ENCODE results near the gene PRCD.
"Not testable (repeated sequence)": the region's sequence is repeated elsewhere in the genome, so short reads cannot be mapped to it uniquely, and the experiment has no call there.

The PRCD gene

DNA sequence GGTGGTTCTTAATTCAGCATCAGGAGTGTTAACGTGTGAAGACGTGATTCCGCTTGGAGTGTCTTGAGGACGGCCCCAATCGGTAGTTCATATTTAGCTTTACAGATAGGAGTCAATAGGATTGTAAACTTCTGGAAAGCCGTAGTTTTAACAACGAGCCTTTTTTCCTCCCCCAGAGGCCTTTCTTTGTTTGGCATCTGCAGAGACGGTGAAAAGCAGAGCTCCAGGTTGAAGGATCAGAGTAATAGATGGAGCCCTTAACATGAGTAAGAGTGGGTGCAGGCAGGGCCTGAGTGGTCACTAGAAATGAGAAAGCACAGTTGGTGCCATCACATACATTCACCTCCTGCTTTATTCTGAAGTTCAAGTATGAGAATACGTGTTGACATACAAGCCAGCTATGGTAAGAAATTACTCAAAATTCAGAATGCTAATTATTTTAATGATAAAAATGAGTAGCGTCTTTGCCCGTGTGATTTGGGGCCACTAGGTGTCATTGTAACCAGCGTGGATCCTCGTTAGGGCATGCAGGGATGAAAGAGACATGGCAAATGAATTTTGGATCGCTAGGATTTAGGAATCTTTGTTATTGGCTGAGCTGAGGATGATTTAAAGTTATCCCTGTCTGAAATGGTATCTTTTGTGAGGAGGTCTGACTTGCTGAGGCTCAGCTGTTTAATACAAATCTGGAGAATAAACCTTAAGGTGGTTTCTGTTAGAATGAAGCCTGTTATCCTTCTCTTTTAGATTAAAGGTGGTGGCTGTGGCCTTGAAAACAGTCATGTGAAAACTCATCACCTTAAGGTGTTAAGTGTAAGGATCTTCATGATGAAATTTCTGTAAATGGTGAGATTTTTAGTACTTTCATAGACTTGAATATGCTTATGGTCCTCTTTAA, 18.6 kb downstream of the PRCD start:
- no peak for DNase-seq

DNA sequence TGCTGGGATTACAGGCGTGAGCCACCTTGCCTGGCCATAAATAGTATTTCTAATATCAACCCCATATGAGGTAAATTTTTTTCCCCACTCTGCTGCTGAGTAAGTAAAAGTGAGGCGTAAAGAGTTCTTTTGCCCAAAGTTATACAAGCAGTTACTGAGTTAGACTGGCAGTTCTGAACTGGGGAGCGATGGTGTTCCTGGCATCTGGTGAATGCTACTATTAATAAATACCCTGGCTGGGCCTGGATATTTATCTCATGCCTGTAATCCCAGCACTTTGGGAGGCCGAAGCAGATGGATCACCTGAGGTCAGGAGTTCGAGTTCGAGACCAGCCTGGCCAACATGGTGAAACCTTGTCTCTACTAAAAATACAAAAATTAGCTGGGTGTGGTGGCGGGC, 19.6 kb downstream of the PRCD start:
- not testable (repeated sequence) for DNase-seq

DNA sequence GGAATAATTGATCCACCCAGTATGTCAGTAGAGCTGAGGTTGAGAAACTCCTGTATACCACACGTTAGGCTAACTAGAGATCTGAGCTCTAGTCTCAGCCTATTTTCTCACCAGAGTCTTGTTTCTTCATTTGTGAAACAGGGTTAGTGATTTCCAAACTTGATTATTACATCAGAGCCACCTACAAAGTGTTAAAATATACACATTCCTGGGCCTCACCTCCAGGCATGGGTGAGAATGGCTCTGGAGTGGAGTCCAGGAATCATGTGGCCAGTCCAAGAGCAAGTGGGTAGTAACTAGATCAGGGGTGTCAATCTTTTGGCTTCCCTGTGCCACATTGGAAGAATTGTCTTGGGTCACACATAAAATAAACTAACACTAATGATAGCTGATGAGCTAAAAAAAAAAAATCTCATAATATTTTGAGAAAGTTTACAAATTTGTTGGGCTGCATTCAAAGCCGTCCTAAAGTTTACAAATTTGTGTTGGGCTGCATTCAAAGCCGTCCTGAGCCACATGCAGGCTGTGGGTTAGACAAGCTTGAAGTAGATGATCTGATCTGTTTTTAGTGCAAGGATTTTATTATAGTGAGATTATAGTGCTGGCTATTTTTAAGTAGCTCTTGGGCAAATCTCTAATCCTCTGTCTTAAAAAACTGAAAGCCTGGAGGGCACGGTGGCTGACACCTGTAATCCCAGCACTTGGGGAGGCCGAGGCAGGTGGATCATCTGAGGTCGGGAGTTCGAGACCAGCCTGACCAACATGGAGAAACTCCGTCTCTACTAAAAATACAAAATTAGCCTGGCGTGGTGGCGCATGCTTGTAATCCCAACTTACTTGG, 20.4 kb downstream of the PRCD start:
- no peak for DNase-seq

DNA sequence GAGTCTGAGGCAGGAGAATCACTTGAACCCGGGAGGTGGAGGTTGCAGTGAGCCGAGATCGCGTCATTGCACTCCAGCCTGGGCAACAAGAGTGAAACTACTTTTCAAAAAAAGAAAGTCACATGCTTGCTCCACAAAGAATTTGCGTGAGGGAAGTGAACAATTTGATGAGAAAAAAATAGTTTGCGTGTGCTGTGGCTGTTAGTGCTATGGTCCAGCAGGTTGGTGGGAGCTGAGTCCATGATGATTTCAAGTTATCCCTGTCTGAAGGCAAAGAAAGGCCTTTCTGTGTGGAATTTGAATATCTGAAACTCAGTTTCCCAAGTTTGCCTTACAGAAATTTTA, 21.0 kb downstream of the PRCD start:
- DNase-seq: no peak

DNA sequence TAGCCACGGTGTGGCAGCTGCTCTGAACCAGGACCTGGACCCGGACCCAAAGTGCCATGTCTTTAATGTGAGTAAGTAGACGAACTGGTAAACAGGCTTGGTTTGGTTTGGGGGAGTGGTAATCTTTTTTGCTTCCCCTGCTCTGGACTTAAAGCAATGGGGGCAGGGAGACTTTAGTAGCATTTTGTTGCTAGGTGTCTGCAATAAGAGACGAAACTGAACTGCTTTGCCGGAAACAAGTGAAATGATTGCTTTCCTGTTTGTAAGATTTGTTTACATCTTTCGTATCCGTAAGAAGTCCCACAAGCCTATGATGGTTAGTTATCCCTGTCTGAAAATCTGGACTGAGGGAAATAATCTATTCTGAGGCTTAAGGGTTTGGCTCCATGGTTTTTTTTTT, 21.5 kb downstream of the PRCD start:
- no peak for DNase-seq

DNA sequence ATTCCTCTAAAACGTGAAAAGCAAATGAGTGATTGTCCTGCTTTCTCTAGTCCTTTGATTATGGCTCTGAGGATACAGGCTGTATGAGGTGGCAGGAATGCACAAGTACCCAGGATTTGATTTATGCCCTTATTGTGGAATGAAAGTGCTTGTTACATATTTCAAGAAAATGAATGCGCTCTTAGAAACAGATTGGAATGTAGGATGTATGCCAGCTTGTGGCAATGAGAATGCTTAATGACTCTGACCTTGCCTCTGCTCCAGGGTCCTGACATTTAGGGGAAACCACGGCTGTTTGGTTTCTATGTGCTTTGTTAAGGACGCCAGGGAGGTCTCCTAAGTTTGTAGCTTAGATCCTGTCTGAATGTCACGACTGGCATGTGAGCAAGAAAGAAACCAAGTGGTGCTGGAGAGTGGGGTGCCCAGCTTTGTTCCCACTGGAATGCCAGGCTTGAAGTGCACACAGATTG, 22.0 kb downstream of the PRCD start:
- no peak for DNase-seq

DNA sequence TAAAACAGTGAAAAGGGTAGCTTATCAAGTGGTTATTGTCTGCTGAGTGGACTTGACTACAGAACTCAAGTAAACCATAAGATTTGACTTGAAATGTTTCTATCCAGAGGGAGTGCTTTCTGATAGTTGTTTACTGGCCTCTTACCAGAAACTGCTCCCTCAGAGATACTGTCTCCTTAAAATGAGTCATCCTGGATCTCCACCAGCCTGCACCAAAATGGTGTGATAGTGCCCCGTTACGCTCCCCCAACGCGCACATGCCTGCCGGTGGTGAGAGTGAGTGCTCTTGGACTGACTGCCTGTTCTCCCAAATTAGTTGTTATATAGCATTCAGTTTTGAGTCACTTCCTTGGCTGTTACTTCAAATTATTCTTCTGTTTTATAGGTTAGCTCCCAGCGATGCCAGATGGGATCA, 22.9 kb downstream of the PRCD start:
- DNase-seq: no peak

DNA sequence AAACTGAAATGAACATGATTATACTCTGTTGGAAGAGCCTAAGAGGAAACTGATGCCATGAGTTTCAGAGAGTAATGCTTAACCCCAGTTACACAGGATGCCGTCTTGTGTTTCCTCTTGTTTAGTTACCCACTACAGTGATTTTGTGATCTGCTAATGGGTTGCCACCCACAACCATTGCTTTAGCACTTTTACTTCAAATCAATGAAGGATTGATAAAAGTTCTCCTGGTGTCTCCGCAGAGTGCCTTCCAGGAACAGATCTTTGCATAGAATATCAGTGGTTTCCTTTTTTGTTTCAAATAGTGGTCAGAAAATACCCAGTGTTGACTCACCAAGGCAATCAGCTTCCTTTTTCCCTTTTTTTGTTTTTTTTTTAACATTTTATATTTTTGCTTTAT, 23.5 kb downstream of the PRCD start:
- DNase-seq: not testable (repeated sequence)

DNA sequence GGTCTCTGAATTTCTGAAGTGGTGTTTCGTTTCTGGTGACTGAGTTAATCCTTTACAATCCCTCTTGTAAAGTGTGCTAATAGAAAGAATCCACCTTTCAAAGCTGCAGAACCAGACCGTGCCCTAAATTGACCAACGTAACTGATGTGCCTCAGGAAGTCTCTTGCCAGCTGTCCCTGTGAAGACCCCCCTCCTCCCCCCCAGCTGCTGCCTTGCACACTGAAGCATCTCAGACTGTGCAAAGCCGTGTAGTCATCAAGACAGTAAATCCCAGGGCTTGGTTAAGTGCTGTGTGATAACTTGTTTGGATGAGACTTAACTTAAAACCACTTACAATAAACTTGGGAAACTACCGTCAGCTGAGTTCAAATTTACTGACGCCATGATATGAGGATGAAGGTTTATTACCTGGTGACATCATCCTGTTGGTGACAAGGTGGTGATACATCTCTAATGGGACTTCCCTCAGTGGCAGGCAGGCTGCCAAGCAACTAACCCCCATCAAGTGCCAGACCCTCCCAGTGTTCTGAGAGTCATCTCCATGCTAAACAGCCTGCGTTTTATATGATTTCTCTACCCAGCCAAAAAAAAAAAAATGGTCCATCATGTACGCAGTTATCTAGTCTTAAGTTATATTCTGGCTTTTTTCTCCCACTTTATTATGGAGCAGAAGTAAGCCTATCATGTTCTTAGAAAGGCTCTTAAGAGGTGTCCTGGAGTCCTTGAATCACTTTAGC, 25.3 kb downstream of the PRCD start:
- not testable (repeated sequence) for DNase-seq

DNA sequence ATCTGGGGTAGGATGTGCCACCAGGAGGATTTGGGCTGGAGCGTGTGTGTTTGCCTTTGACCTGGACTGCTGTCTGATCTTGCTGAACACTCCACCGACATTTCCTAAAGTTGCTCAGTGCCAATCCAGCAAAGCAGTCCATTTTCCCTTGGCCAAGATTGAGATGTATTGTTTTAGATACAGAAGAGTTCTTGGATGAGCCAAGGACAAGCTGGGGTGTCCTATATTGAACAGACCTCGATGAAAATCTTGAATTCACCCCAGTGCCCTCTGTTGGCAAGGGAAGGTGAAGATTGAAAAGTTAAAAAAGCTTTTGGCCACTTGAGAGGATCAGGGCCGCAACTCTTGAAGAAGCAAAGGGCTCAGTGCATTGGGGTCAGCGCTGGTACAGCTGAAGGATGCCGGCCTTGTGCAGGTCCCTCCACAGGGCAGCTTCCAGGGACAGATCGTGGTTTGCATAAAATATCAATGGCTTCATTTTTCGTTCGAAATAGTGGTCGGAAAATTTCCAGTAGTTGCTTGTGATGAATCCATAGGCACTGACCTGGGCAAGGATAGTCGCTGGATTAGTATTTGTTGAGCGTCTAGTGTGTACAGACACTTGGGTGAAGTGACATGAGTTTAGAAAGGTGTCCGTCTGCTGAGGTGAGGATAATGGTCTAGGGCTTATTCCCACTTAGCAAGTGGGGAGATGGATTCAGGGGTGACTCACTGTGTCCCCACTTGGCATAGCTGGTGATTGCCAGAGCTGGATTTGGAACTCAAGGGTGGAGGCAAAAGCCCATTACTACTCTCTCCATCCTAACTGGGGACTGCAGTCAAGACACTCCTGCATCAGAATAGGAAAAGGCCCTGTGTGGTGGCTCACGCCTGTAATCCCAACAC, 26.1 kb downstream of the PRCD start:
- DNase-seq: no peak

DNA sequence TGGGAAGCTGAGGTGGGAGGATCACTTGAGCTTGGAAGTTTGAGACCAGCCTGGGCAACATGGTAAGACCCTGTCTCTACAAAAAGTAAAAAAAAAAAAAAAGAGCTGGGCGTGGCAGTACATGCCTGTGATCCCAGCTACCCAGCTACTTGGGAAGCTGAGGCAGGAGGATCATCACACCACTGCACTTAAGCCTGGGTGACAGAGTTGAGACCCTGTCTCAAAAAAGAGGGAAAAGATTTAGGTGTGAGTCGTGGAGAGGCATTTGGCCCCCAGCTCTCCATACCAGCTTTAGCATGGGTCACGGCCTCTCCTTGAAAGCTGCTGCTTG, 26.7 kb downstream of the PRCD start:
- no peak for DNase-seq

DNA sequence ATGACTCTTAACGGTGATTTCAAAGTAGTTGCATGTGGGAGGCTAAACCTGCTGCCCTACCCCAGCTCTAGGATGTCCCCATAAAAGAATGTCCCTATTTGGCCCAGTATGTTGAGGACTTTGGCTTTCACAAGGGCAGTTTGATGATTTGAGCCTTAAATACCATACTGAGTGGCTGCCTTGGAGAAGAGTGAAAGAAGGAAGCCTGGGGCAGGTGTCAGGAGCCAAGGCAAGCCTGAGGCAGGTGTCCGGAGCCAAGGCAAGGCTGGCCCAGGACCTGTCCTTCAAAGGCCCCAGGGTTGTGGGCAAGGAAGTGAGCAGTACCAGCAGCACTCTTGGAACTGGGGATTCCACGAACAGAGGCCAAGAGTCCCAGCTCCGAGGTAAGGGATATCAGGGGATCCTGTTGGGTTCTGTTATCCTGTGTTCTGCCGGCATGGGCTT, 27.2 kb downstream of the PRCD start:
- no peak for DNase-seq

DNA sequence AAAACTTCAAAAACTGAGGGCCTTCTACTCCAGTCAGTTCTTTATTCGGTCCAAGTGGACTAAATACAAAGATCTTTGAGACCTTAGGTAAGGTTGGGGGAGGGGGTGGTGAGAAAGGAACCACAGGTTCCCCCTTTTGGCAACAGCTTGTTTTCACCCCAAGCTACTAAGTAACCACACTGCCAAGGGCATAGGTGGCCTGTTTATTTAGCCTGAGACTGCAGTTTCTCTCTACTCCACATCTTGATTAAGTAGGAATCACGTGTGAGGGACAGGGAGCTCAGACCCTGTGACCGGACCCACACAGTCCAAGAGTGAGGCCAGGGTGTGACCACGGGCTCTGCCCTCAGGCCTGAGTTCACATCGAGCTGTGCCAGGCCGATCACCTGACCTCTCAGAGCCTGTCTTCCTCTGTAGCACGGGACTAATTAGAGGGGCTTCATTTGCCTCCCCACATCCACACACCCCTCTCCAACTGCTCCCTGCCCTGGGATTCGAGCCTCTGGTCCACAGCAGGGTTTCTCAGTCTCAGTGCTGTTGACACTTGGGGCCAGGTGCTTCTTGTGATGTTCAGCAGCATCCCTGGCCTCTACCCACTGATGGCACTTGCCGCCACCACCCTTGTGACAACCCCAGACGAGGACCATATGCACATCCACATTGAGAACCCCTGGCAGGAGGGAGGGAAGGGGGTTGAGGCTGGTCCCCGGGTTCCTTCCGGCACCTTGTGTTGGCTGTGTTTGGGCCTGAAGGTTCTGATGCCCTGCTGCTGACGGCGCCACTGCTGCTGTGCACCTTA, 28.0 kb downstream of the PRCD start:
- no peak for DNase-seq

DNA sequence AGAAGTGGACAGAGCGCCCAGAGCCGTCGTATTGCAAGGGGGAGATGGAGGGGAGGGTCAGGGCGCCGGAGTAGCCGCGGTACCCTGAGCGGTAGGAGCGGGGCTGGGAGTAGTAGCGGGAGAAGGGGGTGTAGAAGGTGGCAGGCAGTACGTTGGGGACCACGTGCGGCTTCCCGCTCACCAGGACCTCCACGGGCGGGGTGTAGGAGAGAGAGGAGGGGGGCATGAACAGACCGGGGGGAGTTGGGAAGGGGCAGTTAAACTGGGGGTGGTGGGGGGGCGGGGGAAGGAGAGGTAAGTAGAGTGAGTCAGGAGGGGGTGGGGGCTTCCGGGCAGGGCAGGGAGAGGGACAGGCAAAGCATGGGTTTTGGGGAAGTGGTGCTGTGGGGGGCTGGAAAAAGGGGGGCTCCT, 29.0 kb downstream of the PRCD start:
- no peak for DNase-seq

DNA sequence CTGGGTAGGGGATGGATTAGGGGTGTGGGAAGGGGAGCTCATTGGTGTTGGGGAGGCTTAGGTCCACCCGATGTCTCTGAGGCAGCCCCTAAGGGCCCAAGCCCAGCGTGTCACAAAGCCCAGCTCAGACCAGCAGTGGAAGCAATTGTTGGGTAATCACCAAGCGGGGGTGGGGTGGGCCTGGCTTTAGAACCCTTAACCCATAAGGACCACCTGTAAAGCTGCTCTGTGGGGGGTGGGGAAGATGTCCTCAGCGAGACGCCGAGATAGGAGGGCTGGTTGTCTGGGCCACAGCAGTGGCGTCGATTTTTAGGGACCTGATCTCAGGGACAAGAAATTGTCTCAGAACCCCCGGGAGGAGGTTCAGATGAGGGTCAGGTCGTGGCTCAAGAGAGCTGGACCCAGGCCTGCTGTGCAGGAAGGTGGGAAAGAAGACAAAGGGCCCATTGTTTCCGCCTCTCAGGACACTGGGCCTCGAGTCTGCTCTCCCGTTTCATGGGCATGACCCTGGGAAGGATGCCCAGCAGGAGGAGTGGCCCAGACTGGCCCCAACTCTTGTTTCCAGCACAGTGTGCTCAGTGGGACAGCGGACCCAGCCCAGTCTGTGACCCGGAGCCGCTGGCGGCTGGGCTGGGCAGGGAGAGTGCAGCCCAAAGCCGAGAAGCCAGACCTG, 29.9 kb downstream of the PRCD start:
- DNase-seq: no peak

DNA sequence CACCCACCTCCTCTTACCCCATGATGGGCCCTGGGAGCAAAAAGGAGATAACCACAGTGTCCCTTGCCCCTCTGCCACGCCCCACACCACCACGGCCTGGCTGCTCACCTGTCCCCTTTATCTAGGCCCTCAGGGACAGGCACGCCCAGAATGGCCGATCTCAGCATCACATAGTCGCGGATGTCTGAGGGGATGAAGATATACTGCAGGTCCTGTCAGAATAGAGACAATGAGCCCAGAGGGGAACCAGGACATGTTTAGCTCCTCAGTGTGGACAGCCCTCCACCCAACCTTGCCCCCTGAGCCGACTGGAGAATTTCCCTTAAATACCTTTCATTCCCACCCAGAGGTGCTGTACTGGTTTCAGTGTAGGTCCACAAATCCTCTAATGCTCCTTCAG, 30.6 kb downstream of the PRCD start:
- no peak for DNase-seq

DNA sequence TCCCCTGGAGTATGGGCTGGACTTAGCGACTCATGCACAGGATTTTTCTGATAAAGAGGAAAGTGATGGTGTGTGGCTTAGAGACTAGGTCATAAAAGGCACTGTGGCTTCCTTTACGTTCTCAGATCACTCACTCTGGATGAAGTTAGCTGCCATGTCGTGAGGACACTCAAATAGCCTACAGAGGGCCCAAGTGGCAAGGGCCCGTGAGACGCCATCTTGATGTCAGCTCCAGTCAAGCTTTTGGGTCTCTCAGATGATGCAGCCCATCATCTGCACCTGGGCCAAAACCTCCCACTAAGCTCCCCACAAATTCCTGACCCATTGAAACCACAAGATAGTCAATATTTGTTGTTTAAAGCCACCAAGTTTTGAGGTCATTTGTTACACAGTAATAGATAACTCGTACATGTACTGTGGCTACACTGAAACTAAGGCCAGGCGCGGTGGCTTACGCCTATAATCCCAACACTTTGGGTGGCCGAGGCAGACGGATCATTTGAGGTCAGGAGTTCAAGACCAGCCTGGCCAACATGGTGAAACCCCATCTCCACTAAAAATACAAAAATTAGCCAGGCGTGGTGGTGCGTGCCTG, 31.1 kb downstream of the PRCD start:
- no peak for DNase-seq

DNA sequence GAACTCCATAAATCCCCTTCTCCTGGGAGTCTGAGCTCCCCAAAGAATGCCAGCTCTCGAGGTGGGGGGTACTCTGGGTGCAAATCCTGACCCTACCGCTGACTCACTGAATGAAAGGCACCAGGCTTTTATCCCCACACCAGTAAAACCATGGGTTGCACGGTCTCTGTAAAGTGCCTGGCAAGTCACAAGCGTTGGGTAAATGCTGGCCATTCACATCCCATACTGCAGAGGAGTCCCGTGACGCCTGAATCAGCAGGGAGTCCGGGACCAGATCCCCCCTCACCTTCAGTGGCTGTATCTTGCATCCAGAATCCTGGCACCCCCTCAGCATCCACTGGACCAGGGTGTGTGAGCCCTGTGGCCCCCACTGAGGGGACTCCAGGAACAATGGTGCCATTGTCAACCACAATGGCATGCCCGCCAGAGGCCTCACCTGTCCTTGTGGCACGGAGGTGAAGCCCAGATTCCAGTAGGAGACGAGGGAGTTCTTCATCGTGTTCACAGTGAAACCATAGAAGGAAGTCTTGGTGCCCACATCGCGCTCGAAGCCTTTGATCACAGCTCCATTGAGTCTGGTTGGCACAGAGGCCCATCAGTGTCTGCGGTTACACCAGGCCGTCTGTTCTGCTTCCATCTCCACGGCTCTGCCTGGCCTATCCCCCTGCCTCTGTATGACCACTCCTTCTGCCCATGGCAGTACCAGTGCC, 32.5 kb downstream of the PRCD start:
- no peak for DNase-seq

DNA sequence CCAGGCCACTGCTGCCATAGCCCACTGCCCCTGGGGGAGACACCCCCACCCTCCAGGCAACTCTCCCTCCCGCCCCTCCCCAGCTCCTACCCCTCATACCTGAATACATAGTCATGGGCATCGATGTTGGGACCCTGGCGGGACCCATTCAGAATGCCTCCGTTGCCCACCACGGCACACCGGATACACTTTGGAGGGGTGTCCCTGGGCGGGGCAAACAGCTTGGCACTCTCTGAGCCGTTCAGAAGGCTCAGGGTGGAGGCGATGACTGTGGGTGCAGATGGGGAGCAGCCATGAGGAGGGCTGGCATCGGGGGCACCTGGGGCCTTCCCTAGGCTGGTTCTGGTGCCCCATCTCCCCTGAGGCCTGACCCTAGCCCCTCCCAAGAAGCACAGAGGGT, 33.3 kb downstream of the PRCD start:
- no peak for DNase-seq

DNA sequence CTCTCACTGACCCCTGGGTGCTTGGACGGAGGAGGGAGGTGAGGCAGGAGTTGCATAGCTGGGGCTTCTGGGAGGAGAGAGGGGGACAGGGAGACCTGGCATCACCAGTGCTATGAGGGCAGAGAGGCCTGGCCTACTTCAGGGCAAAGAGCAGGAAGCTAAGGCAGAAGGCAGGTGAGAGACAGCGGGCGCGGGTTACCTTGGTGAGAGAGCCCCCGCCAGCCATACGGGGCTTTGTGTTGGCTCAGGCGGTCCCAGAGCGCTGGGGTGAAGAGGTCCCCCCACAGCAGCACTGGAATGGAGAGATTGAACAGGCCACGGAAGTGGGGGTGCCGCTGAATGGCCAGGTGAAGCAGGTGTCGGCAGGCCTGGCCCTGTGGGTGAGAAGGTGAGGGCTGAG, 34.3 kb downstream of the PRCD start:
- no peak for DNase-seq
